ENCODE data around the gene PDP2.
"Not testable (repeated sequence)": the region's sequence is repeated elsewhere in the genome, so short reads cannot be mapped to it uniquely, and the experiment has no call there.

GRCh38 chr16:66934839-66935313 lies 54.6 kb downstream of the PDP2 start:
- TF ChIP-seq BHLHE40 (IDR thresholded peaks at IDR 0.05; ENCODE audit: borderline replicate concordance); SUZ12 (IDR thresholded peaks at IDR 0.05); L3MBTL2 (conservative IDR thresholded peaks at IDR 0.05); FOXM1 (IDR thresholded peaks at IDR 0.05; ENCODE audit: borderline replicate concordance); SP1 (IDR thresholded peaks at IDR 0.05); NFRKB (IDR thresholded peaks at IDR 0.05): not testable (repeated sequence)
